HG02943 (cell line): ENCODE results near the gene C10orf71.

ENCODE experiments used
- ATAC-seq: cut with Tn5 transposase; IDR thresholded peaks from one replicate; pipeline ENCODE4 v1.9.1; 2021; ENCODE audit warnings: mild to moderate bottlenecking, low read depth, moderate library complexity; ENCODE audit not compliant: unreplicated experiment

Gene C10orf71

GRCh38 chr10:49313501-49314070 lies 14.6 kb downstream of the C10orf71 start:
- ATAC-seq, result no peak

DNA sequence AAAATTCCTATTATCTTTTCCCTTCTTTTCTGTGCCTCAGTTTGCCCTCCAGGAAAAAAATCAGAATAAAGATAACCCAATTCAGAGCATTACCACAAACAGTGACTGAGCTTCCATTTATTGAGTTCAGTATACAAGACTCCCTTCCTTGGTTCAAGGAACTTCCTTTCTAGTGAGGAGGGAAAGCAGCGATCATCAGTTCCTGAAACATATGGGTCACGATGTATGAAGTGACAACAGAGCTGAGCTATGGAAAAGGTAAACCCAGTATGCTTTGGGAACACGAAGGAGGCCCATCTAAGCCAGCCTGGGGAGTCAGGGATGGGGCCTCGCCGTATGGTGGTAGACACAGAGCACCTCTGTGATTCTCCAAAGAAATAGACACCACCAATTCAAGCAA lies 15.8 kb downstream of the C10orf71 start:
- no peak for ATAC-seq

DNA sequence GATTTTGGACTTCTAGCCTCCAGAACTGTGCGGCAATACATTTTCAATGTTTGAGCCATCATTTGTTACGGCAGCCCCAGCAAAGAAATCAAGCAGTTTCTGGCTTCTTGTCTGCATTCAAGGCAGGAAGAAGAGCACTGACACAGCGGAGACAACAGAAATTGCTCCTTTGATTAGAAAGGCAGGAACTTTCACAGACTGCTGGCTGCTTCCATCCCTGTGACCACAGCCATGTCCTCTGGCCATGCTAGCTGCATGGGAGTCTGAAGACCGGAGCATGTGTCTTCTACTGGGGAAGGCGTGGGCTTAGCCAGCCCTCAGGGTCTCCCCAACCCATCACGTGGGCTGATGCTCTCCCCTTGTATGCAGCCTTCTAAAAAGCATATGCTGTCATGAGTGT lies 19.1 kb downstream of the C10orf71 start:
- ATAC-seq, result no peak

GRCh38 chr10:49318755-49319154 lies 19.8 kb downstream of the C10orf71 start:
- no peak for ATAC-seq

DNA sequence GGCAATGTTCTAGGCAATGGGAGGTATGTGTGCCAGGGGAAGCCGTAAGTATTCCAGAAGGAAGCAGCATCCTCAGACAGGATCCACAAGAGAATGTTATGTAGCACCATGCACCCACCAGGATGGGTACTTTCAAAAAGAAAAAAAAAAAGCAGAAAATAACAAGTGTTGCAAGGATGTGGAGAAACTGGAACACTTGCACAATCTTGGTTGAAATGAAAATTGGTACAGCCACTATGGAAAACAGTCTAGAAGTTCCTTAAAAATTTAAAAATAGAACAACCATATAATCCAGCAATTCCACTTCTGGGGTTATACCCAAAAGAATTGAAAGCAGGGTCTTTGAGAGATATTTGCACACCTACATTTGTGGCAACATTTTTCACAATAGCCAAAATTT lies 20.2 kb downstream of the C10orf71 start:
- ATAC-seq, result no peak

DNA sequence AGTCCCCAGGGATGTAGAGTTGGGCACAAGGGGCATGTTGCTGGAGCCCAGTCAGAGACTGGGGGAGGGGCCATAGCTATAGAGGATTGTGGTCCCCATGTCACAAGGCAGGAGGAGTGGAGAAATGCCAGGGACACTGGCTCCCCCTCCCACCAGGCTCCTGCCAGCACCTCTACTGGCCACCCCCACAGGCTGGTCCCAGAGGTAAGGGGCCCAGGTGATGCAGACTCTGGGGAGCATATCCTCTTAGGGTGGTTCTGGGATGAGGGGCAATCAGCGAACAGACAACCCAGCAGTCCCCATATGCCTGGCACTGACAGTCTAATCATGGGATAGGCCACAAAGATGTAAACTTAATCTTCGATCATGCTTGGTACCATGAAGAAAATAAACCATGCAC lies 21.2 kb downstream of the C10orf71 start:
- no peak for ATAC-seq

DNA sequence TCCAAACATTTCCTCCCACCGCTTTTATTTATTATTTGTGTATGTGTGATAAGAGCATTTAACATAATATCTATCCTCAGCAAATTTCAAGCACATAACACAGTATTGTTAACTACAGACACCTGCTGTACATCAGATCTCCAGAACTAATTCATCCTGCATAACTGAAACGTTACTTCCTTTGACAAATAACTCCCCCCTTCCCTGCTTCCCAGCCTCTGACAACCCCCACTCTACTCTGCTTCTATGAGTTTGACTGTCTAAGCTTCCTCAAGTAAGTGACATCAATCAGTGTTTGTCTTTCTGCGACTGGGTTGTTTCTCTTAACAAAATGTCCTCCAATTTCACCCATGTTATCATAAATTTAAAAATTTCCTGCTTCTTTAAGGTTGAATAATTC lies 22.1 kb downstream of the C10orf71 start:
- no peak for ATAC-seq

GRCh38 chr10:49322371-49323170 lies 23.6 kb downstream of the C10orf71 start:
- ATAC-seq, result no peak

- no peak for ATAC-seq
These were observed 24.4 kb downstream of the C10orf71 start for GRCh38 chr10:49323171-49323895.

- ATAC-seq, result no peak
These were observed 24.9 kb downstream of the C10orf71 start for GRCh38 chr10:49323896-49324270.

GRCh38 chr10:49324711-49325110 lies 25.7 kb downstream of the C10orf71 start:
- ATAC-seq, result no peak

GRCh38 chr10:49325131-49325915 lies 26.4 kb downstream of the C10orf71 start:
- ATAC-seq, result no peak

DNA sequence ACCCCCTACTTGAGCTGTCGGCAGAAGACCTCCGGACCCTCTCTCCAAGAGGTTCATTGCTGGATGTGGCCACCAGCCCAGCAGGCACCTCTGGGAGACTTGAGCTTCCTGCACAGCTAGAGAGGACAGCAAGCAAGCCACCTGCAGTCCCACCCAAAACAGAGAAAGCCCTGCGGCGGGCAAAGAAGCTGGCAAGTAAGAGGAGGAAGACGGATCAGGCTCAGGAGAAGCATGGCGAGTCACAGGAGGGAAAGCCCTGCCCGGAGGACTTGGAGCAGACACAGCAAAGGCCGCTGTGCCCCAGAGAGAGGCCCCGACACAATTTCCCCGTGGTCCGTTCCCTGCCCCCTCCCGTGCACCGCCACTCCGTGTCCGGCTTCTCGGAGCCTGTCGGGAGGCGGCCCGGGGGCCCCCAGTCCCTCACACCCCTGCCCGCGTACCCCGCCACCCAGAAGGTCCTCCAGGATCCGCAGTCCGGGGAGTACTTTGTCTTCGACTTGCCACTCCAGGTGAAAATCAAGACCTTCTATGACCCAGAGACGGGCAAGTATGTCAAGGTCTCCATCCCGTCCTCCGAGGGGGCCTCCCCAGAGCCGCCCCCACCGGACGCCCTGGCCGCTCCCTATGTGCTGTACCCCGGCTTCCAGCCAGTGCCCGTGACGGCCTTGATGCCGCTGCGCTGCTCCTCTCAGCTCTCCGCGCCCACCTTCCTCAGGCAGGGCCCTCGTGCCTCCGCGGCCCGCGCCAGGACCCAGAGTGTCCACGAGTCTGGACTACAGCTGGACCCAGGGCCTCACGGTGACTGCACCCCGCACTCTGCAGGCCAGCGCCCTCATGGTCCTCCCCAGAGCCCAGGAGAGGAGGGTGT lies 27.2 kb downstream of the C10orf71 start:
- no peak for ATAC-seq

- no peak for ATAC-seq
These were observed 28.3 kb downstream of the C10orf71 start for GRCh38 chr10:49327036-49327813.

DNA sequence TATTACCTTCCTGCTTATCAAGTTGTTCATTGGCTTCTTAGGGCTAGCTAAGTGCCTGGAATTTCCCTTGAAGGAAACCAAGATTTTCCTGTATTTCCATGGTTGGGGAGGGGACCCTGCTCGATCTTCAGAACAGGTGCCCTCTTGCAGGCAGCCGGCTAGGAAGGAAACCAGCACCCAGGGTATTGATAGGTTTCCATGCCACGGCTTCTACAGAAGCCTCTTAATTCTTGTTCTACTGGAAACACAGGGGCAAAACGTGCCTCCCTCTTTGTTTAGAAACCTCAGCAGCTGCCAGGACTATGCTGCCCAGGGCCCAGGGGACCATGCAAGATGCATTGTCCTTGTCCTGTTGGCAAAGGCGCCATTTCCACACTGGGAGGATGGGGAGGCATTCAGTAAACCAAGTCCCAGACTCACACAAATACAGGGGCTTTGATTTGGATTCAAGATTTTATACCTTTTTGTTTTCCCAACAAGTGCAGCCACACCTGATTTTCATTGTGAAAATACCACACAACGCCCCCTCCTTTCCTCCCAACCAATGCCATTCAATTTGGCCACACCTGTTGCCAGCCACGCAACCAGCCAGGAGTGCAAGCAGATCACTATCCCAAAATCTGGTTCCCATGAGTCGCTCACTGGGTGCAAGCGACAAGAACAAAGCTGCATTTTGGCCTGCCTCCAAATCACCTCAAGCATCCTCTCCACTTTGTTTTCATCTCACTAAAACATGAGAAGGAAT lies 29.6 kb downstream of the C10orf71 start:
- no peak for ATAC-seq

- no peak for ATAC-seq
These were observed 30.2 kb downstream of the C10orf71 start for GRCh38 chr10:49329146-49329505.

DNA sequence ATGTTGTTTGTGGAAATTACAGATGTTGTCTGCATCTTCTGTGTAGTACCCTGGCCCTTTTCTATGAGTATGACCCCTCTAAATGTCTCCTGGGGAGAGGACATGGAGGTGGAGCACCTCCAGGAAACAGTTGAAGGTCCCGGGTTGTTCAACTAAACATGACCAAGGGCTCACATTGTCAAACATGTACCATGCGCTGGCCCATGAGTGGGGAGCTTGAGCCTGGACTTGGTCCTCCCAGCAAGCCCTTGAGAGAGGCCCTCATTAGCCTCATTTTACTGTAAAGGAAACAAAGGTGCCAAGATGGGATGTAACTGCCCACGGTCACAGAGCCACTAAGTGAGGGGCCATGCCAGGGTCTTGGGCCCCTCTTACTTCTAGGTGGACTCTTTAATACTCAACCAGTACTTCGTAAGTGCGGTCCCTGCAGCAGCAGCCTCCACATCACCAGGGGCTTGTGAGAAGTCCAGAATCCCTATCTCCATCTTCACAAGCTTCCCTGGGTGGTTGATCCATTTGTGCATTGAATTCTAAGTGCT lies 31.2 kb downstream of the C10orf71 start:
- ATAC-seq, result no peak

DNA sequence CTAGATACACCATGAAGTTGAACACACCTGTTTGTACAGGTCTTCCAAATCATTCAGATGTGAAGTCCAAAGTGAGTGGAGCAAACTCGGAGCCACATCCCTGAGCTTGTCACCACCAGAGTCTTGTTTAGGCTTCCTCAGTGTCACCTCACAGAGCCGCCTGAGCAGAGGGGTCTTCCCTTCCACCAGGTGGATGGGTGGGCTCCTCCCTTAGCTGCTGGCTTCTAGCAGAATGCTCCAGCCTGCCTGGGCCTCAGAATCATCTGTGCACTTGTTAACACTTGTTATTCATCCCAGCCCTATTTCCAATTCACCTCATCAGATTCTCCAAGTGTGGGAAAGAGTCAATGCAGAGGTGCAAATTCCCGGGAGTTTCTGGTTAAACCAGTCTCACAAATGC lies 32.5 kb downstream of the C10orf71 start:
- ATAC-seq, result no peak
